ENCODE measurements around the gene GORAB. TPM values are rescaled to one million over a fixed set of nuclear protein-coding genes. Genes with fewer than 3 reads are reported as not detected.
A peak's percentile ranks its signal among the peaks of the same experiment; 100 is the strongest.

GORAB gene
- total RNA-seq, 1 experiment from 2014 or later: 13.1 TPM

GRCh38 chr1:170601866-170602265 lies 69.9 kb downstream of the GORAB start:
- H3K4me1 ChIP-seq (ENCODE audit: low read length): no peaks in the 10 kb centered on the region
- no peaks in the 10 kb centered on the region for H3K9me2 ChIP-seq (replicated peaks; ENCODE audit: insufficient read depth, low read length)
- H4K20me1 ChIP-seq (ENCODE audit: insufficient read depth, low read depth, low read length): no peaks in the 10 kb centered on the region
- no peak overlapping the region for H2AFZ ChIP-seq (ENCODE audit: low read length)
- H3K27me3 ChIP-seq (ENCODE audit: low read length): no peaks in the 10 kb centered on the region
- peak; percentile 4 for DNase-seq
- H3K4me2 ChIP-seq (ENCODE audit: low read depth, low read length, poor library complexity, severe bottlenecking): no peak overlapping the region
- H3K27ac ChIP-seq (ENCODE audit: low read length): no peak overlapping the region
- H3K9ac ChIP-seq (ENCODE audit: low read length): no peak overlapping the region
- H3K9me3 ChIP-seq (ENCODE audit: low read length): no peaks in the 10 kb centered on the region
- H3K79me2 ChIP-seq (ENCODE audit: low read length): no peaks in the 10 kb centered on the region
- no peak overlapping the region for H3K4me3 ChIP-seq (ENCODE audit: low read length)
- no peaks in the 10 kb centered on the region for H3K36me3 ChIP-seq (ENCODE audit: insufficient read depth, low read length)

Other genes with a start within 250 kb of the GORAB start
- gene PRRX1, start 132.0 kb downstream of the GORAB start, total RNA-seq (2014; rRNA removed; shearing (Covaris generic); ENCODE audit: low replicate concordance): not detected in 2 replicates

Data from Karpas-422 (cell line).